GM12892 (cell line): ENCODE results near the gene ANKRD40.

Experiments used
- DNase-seq: peaks from one replicate; pipeline ENCODE4 v3.0.0; 2011; ENCODE audit not compliant: insufficient read length
- FAIRE-seq: peaks from 2 replicates; lab custom pipeline; 2011; peaks lifted over from hg19 to GRCh38; lab: Jason Lieb, UNC
- POLR2A ChIP-seq: IDR thresholded peaks from 2 replicates; pipeline ENCODE4 v1.6.1; 2011; ENCODE audit warnings: low read depth, low read length, control low read depth
- POLR2AphosphoS5 ChIP-seq: IDR thresholded peaks from 2 replicates; pipeline ENCODE4 v1.6.1; 2011; ENCODE audit warnings: low read depth, low read length, control low read depth
- TAF1 ChIP-seq: IDR thresholded peaks from 2 replicates; pipeline ENCODE4 v1.6.1; 2011; ENCODE audit warnings: low read depth, mild to moderate bottlenecking, control low read depth, low read length, borderline replicate concordance

ANKRD40 gene

DNA sequence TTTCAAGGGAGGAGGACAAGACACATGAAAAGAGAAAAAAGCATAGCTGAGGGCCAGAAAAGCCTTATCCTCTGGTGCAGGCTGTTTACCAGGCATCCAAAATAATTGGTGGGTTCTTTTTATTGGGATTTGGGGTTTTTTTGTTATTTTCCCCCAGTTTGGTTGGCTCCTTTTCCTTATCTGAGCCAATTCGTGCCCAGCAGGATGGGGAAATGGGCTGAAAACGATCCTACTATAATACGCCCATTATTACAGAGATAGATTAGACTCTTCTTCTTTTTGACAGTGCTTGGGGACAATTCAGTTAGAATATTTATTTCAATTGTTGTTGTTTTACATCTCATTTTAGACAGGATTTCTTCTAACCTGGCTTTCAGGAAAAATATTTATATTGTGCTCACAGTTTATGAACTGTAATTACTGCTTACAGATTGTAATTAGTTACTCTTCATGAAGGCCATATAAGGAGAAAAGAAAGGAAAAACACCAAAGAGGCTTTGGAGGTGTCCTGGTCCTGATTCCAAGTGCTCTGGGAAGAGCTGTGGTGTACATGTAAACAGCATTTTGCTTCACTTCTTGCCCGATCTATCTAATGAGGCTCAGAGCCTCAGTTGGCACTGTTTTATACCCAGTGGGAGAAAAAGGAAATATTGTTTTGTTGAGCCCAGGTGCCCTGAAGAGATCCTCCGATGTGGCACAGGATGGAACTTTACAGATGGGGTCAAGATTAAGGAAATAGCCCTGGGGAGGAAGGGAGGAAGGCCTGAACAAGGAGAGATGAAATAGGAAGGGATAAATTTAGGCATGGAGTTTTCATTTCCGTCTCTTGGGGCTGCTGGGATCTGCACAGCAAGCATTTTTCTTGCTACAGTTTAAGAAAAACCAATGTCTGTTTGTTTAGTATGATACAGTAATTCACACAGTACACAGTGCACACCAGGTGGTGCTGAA lies 611 bp upstream of the ANKRD40 start:
- TF ChIP-seq TAF1 (no peak), POLR2A (no peak; the same call in 1 of the 2 replicates), POLR2AphosphoS5 (no peak; the same call in 1 of the 2 replicates)
- DNase-seq (no peak), FAIRE-seq (no peak)

DNA sequence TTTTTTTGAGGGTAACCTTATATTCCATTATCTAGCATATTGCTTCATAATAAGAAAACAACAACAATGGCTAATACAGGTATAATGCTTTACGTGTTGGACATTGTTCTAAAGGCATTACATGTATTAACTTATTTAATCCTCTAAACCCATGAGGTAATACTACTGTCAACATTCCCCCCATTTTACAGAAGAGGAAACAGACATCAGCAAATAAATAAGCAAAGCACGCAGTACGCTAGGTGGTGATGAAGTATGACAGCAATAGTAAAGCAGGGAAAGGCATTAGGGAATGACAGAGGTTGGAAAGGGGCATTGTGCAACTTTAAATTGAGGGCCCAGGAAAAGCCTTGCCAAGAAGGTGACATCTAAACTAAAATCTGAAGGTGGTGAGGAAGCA lies 4.6 kb downstream of the ANKRD40 start:
- no peak for FAIRE-seq

DNA sequence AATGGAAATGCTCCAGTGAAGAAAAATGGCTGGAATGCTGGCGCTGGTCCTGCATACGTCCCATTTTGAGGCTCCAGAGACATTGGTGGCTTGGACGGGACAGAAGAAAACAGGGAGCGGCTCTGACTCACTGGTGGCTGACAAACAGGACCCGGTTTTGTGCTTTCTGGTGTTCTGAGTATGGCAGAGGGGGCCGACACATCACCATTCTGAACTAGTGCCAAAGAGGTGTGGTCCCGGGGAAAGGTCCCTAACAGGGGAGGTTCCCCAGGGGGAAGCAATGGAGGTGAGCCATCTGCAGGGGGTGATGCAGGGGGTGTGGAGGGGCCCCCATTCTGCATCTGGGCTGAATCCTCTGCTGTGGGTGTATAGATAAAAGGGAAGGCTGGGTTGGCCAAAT lies 8.3 kb downstream of the ANKRD40 start:
- TF ChIP-seq POLR2AphosphoS5 (no peak), POLR2A (no peak), TAF1 (no peak)
- FAIRE-seq (no peak), DNase-seq (no peak)

More for the DNA sequence above, 4.6 kb downstream of the ANKRD40 start:
- TF ChIP-seq TAF1: no peak
- TF ChIP-seq POLR2A: no peak
- no peak for TF ChIP-seq POLR2AphosphoS5
- no peak for DNase-seq

DNA sequence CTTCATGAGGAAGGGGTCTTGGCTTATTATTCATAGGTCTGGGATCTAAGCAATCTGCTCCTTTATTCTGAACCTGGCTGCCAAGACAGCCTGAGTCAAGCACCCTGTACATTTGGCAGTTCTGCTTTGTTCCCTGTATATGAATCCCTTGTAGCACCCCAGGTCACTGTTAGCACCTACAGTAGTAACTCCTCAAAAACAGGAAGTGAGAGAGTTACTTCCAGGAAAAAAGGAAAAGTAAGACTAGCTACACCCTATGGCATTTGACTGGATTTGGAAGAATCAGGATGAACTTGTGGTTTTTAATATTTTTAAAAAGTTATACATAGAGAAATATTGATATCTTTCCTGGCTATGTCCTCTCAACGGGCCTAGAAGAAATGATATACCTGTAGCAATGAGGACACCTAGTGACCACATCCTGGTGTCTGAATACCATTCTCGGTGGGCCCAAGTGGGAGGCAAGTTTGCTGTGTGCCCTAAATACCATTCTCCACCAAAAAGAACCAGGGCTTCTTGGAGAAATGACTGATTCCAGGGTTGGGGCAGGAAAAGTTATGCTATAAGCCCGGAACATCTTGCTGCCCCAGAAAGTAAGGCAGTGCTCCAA lies 9.9 kb downstream of the ANKRD40 start:
- FAIRE-seq: no peak
- no peak for DNase-seq
- no peak for TF ChIP-seq TAF1
- TF ChIP-seq POLR2AphosphoS5: no peak

DNA sequence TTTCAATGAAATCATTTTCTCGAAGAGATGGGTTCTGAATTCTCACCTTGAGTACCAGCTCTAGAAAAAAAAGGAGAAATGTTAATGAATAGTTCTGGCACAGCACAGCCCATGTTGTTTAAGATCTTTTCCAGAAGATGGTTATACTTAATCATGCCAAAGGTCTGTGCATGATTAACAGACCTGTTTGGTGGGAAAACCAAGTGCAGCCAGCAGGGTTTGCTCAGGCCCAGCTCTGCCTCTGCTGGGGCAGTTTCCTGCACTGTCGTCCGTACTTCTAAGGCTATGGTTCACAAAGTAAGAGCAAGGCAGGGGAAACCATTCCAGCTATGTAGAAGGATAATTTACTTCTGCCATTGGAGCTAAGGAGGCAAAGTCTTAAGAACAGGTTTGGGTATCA lies 10.7 kb downstream of the ANKRD40 start:
- no peak for FAIRE-seq
- TF ChIP-seq POLR2A (no peak), POLR2AphosphoS5 (no peak), TAF1 (no peak)
- DNase-seq: no peak

DNA sequence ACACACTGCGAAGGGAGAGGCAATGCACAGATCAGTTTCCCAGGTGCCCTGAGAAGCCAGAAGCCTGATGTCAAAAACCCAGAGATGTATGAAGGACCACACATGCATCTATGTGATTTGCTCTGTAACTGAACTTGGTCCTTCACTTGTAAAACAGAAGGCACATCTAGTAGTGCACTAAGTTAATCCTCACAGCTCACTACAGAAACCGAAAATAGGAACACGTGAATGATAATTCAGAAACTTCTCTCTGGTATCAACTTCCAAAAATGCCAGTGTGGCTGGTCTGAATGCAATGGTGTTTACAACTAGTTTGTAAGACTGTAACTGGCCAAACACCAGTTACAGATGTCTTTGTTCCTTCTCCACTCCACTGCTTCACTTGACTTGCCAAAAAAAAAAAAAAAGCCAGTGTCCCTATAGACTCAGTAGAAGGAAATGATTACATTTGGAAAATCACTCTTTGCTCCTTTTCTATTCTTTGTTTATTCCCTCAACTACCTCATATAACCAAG lies 11.3 kb downstream of the ANKRD40 start:
- DNase-seq: no peak
- TF ChIP-seq POLR2AphosphoS5: no peak
- TF ChIP-seq POLR2A: no peak
- no peak for TF ChIP-seq TAF1
- no peak for FAIRE-seq

DNA sequence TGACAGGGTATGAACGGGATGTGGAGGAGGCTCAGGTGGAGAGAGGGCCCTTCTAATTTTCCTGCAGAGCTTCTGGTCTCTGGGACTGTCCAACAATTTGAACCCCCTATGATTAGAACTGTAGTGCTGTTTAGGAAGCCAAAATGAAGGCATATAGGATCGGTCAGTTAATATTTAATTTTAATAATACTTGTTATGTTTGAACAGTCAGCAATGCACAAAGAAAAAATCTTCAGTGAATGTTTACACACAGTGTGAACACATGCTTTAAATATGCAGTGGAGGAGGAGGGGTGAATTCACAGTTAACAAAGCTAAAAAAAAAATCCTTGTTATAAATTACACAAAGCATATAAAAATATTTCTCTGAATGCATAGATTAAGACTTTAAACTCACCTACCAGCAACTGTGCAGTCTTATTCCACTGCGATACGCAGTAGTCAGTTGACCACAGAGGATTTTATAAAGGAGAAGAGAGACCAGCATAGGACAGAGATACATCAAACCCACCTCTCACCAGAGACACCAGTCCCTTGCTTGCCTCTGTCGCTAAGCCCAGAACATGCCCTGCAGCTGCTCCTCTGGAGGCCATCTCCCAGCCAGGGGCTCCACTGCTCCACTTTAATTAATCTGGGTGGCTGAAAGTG lies 14.6 kb downstream of the ANKRD40 start:
- FAIRE-seq: no peak
- no peak for DNase-seq
- TF ChIP-seq POLR2AphosphoS5 (no peak), POLR2A (no peak), TAF1 (no peak)

DNA sequence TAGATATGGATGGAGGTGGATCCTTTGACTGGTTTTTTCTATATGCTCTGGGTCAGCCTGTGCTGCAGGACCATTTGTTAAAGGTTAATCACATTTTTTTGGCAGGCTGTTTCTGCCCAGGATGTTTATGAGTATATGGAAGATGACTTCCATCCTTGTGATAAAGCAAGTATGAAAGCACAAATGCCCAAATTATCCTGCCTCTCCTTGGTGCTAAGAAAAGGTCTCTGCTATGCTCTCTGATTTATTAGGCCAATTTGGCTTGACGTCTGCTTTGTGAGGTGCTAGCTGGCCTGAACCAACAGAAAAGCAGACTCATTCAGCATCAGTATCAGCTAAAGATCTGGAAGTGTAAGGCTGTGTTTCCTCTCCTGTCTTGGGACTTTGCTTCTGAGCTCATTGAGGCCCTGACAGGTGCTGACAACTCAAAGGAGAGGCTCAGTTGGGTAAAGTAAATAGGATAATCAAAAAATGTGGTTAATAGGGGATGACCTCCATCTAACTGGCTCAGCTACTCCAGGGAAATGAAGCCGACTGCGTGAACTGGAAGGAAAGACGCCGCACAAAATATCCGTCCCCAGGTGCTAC lies 15.2 kb downstream of the ANKRD40 start:
- FAIRE-seq (no peak), DNase-seq (no peak)
- TF ChIP-seq POLR2A: no peak
- no peak for TF ChIP-seq POLR2AphosphoS5
- TF ChIP-seq TAF1: no peak

DNA sequence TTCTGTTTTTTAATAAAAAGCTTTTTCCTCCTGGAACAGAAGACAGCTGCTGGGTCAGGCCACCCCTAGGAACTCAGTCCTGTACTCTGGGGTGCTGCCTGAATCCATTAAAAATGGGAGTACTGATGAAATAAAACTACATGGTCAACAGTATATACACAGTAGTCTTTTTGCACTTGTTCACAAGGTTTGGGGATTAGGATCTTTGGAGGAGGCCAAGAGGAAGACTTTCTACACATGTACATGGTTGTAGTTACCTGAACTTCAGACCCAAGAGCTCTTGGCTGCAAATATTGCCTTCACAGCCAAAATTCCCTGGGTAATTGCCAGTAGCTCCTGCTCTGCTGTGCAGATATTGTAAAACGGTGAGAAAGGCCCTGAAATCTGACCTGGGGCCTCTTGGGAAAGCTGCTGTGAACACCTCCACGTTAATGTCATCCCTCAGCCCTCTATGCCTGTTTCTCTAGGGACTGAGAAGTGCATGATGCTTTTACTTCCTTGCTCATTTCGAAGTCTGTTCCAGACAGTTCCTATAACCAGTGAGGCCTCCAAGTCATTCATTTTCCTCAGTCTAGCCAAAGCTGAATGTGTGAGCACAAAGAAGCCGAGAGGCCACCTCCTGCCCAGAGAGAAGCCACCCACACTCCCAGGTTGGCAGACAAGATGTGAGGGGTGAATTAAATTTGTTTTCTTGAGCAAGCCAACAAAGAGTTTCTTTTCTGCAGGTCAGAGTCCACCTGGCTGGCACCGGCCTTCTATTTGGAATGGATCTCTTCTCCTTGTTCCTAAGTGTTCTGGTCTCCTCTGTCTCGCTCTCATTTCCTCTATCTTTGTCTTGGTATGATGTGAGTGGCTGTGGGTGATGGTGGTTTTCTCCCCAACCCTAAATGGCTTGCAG lies 15.9 kb downstream of the ANKRD40 start:
- TF ChIP-seq TAF1: no peak
- TF ChIP-seq POLR2A: no peak
- no peak for TF ChIP-seq POLR2AphosphoS5
- FAIRE-seq (no peak), DNase-seq (no peak)
